ENCODE results near the gene CD300H.

Gene CD300H

GRCh38 chr17:74592087-74592990, 25.0 kb upstream of the CD300H start, which contains the start of gene CD300LD:
Gene CD300LD (minus strand): TSS chr17:74592283. CDS start chr17:74592202, 81 bp downstream.
- CTCF ChIA-PET, result interaction anchor here (0.6 to 3.1 kb wide), 9 partner anchors 8 to 230 kb away, joined by 3 to 14 read pairs (median 3); partner anchors contain the start of gene GPR142
- Histone ChIP-seq H3K36me3 (ENCODE audit: control insufficient read depth in 2 of 2, insufficient read depth in 1 of 2, low read length in 2 of 2) (no peaks in the 10 kb centered on the region), H3K4me3 (ENCODE audit: low read depth, low read length) (no peak within 1 kb of the TSS), H3K27ac (ENCODE audit: extremely low read depth, low read depth, low read length) (no peak within 1 kb of the TSS), H3K9me3 (ENCODE audit: control insufficient read depth, insufficient read depth, low read depth, low read length) (no peaks in the 10 kb centered on the region), H3K4me1 (ENCODE audit: control insufficient read depth, insufficient read depth, low read length) (no peaks in the 10 kb centered on the region)
- POLR2A ChIA-PET, result no interaction called here
- TF ChIP-seq PRDM10 (tag by site-specific recombination; IDR thresholded peaks at IDR 0.05) (no peak), KLF17 (tag by site-specific recombination; IDR thresholded peaks at IDR 0.05) (no peak), PRDM1 (tag by site-specific recombination; IDR thresholded peaks at IDR 0.05) (peak; percentile 63), ZNF776 (tag by site-specific recombination; IDR thresholded peaks at IDR 0.05; ENCODE audit: borderline replicate concordance) (no peak), ZSCAN30 (tag by site-specific recombination; IDR thresholded peaks at IDR 0.05) (no peak), ATF2 (tag by site-specific recombination; IDR thresholded peaks at IDR 0.05; ENCODE audit: low read depth) (no peak)

GRCh38 chr17:74591503-74591902, 24.2 kb upstream of the CD300H start:
- CTCF ChIA-PET, result interaction anchor here (0.6 to 3.1 kb wide), 8 partner anchors 9 to 1060 kb away, joined by 3 to 14 read pairs (median 4); partner anchors contain the start of gene GPR142
- Histone ChIP-seq H3K36me3 (ENCODE audit: control insufficient read depth in 2 of 2, insufficient read depth in 1 of 2, low read length in 2 of 2) (no peaks in the 10 kb centered on the region), H3K4me3 (ENCODE audit: low read depth, low read length) (no peak overlapping the region), H3K27ac (ENCODE audit: extremely low read depth, low read depth, low read length) (no peak overlapping the region), H3K4me1 (ENCODE audit: control insufficient read depth, insufficient read depth, low read length) (no peaks in the 10 kb centered on the region), H3K9me3 (ENCODE audit: control insufficient read depth, insufficient read depth, low read depth, low read length) (no peaks in the 10 kb centered on the region)
- POLR2A ChIA-PET, result no interaction called here
- TF ChIP-seq YY2 (tag by site-specific recombination; IDR thresholded peaks at IDR 0.05) (no peak), ZNF146 (tag by site-specific recombination; IDR thresholded peaks at IDR 0.05) (peak; percentile 87)

- H3K9me3 ChIP-seq (ENCODE audit: control insufficient read depth, insufficient read depth, low read depth, low read length), result no peaks in the 10 kb centered on the region
- no peaks in the 10 kb centered on the region for H3K4me1 ChIP-seq (ENCODE audit: control insufficient read depth, insufficient read depth, low read length)
- H3K36me3 ChIP-seq (ENCODE audit: control insufficient read depth in 2 of 2, insufficient read depth in 1 of 2, low read length in 2 of 2), result no peaks in the 10 kb centered on the region
- ChIA-PET POLR2A (no interaction called here), CTCF (no interaction called here)
- TF ChIP-seq ZNF174 (tag by site-specific recombination; IDR thresholded peaks at IDR 0.05), result no peak
- no peak for TF ChIP-seq ZNF423 (tag by site-specific recombination; IDR thresholded peaks at IDR 0.05)
- no peak for TF ChIP-seq SP7 (tag by site-specific recombination; IDR thresholded peaks at IDR 0.05)
- no peak for TF ChIP-seq ZBTB21 (tag by site-specific recombination; IDR thresholded peaks at IDR 0.05)
- no peak for TF ChIP-seq ZNF23 (tag by site-specific recombination; IDR thresholded peaks at IDR 0.05; ENCODE audit: borderline replicate concordance)
- TF ChIP-seq ZBTB8A (tag by site-specific recombination; IDR thresholded peaks at IDR 0.05), result no peak
- TF ChIP-seq ZNF132 (tag by site-specific recombination; IDR thresholded peaks at IDR 0.05; ENCODE audit: borderline replicate concordance), result no peak
- no peak for TF ChIP-seq ZBTB10 (tag by site-specific recombination; IDR thresholded peaks at IDR 0.05)
- no peak overlapping the region for H3K4me3 ChIP-seq (ENCODE audit: low read depth, low read length)
- no peak overlapping the region for H3K27ac ChIP-seq (ENCODE audit: extremely low read depth, low read depth, low read length)
These were observed 18.4 kb upstream of the CD300H start for GRCh38 chr17:74585711-74586110.
